ENCODE results near the gene HEATR5A.
"Not testable (repeated sequence)": the region's sequence is repeated elsewhere in the genome, so short reads cannot be mapped to it uniquely, and the experiment has no call there.

The HEATR5A gene

DNA sequence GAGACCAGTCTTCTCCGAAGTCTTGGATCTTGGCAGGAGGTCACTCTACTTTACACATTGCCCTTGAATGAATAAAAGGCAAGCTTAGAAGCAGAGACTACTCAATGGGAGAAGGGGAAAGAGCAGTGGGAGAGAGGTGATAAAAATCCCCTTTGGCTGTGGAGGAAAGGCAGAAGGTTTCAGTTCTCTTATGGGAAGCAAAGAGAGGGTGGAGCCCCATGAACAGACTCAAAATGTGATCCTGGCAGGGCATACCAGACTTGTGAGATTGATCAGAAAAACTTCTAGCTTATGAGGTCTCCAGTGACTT, 163.2 kb downstream of the HEATR5A start:
- H3K27me3 ChIP-seq (ENCODE audit: control insufficient read depth, insufficient read depth, low read length) = no peaks in the 10 kb centered on the region
- no peaks in the 10 kb centered on the region for H3K36me3 ChIP-seq (ENCODE audit: control insufficient read depth, insufficient read depth, low read length)
- no peaks in the 10 kb centered on the region for H3K4me1 ChIP-seq (ENCODE audit: control insufficient read depth, insufficient read depth, low read length)

DNA sequence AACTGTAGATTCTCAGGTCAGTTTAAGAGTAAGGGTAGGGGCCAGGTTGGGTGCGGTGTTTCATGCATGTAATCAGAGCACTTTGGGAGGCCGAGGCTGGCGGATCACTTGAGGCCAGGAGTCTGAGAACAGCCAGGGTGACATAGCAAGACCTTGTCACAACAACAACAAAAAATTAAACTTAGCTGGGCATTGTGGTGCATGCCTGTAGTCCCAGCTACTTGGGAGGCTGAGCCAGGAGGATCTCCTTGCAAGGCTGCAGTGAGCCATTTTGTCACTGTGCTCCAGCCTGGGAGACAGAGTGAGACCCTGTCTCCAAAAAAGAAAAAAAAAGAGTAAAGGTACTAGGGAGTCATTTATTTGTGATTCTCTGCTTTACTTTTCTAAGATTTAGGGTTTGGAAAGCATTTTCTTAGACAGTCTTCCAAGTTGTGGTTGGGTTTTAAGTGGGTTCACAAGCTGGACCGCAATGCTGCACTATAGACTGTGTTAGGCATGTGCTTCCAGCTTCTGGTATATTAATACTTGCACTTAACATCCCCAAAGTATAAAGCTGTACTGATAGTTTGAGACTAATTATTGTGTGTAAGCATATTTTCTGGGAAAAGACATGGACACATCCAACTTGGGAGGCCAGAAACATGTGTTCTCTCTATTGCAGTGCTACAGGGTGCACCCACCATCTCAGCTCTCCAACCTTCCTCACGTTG, 163.7 kb downstream of the HEATR5A start:
- Histone ChIP-seq H3K9me3 (ENCODE audit: control insufficient read depth, insufficient read depth, low read length) (no peaks in the 10 kb centered on the region), H3K4me1 (ENCODE audit: control insufficient read depth, insufficient read depth, low read length) (no peaks in the 10 kb centered on the region), H3K9ac (ENCODE audit: low read depth, low read length) (no peak overlapping the region), H3K4me3 (ENCODE audit: low read depth, low read length) (no peak overlapping the region), H3K36me3 (ENCODE audit: control insufficient read depth, insufficient read depth, low read length) (no peaks in the 10 kb centered on the region), H3K27me3 (ENCODE audit: control insufficient read depth, insufficient read depth, low read length) (no peaks in the 10 kb centered on the region)

More for the DNA sequence above, 163.2 kb downstream of the HEATR5A start:
- Histone ChIP-seq H3K9me3 (ENCODE audit: control insufficient read depth, insufficient read depth, low read length) (no peaks in the 10 kb centered on the region), H3K9ac (ENCODE audit: low read depth, low read length) (no peak overlapping the region), H3K4me3 (ENCODE audit: low read depth, low read length) (no peak overlapping the region)

DNA sequence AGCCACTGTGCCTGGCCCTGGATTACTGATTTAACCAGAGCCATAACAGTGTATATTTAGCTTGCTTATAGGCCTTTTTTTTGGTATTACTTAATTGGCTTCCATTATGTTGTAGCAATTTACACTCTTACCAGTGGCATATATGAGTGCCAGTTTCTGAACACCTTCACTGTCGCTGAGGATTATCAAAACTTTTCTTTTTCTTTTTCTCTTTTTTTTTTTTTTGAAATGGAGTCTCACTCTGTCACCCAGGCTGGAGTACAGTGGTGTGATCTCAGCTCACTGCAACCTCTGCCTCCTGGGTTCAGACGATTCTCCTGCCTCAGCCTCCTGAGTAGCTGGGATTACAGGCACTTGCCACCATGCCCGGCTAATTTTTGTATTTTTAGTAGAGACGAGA, 164.4 kb downstream of the HEATR5A start:
- not testable (repeated sequence) for H3K9ac ChIP-seq (ENCODE audit: low read depth, low read length); H3K4me1 ChIP-seq (ENCODE audit: control insufficient read depth, insufficient read depth, low read length)

DNA sequence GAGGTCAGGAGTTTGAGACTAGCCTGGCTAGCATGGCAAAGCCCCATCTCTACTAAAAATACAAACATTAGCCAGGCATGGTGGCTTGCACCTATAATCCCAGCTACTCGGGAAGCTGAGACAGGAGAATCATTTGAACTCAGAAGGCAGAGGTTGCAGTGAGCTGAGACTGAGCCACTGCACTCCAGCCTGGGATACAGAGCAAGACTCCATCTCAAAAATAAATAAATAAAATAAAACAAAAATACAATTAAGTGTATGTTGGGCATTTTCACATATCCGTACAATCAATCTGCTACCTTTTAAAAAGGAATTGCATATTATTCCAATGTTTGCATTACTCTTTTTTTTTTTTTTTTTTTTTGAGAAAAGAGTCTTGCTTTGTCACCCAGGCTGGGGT, 165.1 kb downstream of the HEATR5A start:
- no peak overlapping the region for H3K4me3 ChIP-seq (ENCODE audit: low read depth, low read length)
- H3K36me3 ChIP-seq (ENCODE audit: control insufficient read depth, insufficient read depth, low read length) = no peaks in the 10 kb centered on the region
- H3K4me1 ChIP-seq (ENCODE audit: control insufficient read depth, insufficient read depth, low read length) = no peaks in the 10 kb centered on the region
- no peaks in the 10 kb centered on the region for H3K9me3 ChIP-seq (ENCODE audit: control insufficient read depth, insufficient read depth, low read length)
- H3K27me3 ChIP-seq (ENCODE audit: control insufficient read depth, insufficient read depth, low read length) = no peaks in the 10 kb centered on the region
- H3K9ac ChIP-seq (ENCODE audit: low read depth, low read length) = no peak overlapping the region

More for the DNA sequence above, 164.4 kb downstream of the HEATR5A start:
- H3K4me3 ChIP-seq (ENCODE audit: low read depth, low read length); H3K9me3 ChIP-seq (ENCODE audit: control insufficient read depth, insufficient read depth, low read length); H3K27me3 ChIP-seq (ENCODE audit: control insufficient read depth, insufficient read depth, low read length); H3K36me3 ChIP-seq (ENCODE audit: control insufficient read depth, insufficient read depth, low read length): not testable (repeated sequence)

DNA sequence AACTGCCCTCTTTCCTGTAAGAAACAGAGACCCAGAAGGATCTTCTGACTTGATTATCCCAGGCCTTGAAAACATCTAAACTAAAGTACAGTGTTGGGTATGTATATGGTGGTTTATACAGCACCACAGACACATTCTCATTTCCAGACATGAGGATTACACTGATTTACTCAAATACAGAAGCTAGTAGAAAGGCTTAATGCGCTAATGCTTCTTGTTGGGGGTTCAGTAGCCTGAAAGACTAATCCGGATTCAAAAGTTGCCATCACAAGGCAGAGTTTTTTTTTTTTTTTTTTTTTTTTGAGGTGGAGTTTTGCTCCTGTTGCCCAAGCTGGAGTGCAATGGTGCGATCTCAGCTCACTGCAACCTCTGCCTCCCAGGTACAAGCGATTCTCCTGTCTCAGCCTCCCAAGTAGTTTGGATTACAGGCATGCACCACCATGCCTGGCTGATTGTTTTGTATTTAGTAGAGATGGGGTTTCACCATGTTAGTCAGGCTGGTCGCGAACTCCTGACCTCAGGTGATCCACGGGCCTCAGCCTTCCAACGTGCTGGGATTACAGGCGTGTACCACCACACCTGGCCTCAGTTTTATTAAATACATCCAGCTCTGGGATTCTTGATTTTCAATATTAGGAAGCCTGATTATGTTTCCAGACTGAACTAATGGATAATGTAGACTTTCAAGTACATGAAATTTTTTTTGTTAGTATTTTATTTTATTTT, 166.4 kb downstream of the HEATR5A start:
- no peaks in the 10 kb centered on the region for H3K4me1 ChIP-seq (ENCODE audit: control insufficient read depth, insufficient read depth, low read length)
- H3K4me3 ChIP-seq (ENCODE audit: low read depth, low read length) = no peak overlapping the region
- no peaks in the 10 kb centered on the region for H3K36me3 ChIP-seq (ENCODE audit: control insufficient read depth, insufficient read depth, low read length)
- no peak overlapping the region for H3K9ac ChIP-seq (ENCODE audit: low read depth, low read length)
- H3K9me3 ChIP-seq (ENCODE audit: control insufficient read depth, insufficient read depth, low read length) = no peaks in the 10 kb centered on the region
- no peaks in the 10 kb centered on the region for H3K27me3 ChIP-seq (ENCODE audit: control insufficient read depth, insufficient read depth, low read length)

DNA sequence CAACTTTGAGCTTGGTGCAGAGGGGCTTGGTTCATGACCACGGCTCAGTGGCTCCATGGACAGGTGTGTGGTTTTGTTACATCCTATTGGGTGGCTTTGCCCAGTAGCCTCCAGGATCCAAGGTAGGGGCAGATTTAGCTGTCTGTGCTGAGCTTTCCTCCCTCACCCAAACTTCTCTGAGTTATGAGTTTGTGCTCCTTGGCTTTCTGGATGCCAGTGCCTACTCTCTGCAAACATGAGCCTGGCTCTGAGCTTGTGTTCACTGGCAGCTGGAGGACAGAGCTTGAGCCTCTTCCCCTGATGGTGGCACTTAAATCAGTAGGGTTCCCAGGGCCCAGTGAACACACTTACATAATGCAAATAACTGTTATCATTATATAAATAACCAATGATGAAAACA, 167.5 kb downstream of the HEATR5A start:
- H3K9me3 ChIP-seq (ENCODE audit: control insufficient read depth, insufficient read depth, low read length) = no peaks in the 10 kb centered on the region
- no peak overlapping the region for H3K9ac ChIP-seq (ENCODE audit: low read depth, low read length)
- no peaks in the 10 kb centered on the region for H3K4me1 ChIP-seq (ENCODE audit: control insufficient read depth, insufficient read depth, low read length)
- no peaks in the 10 kb centered on the region for H3K27me3 ChIP-seq (ENCODE audit: control insufficient read depth, insufficient read depth, low read length)
- no peaks in the 10 kb centered on the region for H3K36me3 ChIP-seq (ENCODE audit: control insufficient read depth, insufficient read depth, low read length)
- no peak overlapping the region for H3K4me3 ChIP-seq (ENCODE audit: low read depth, low read length)

DNA sequence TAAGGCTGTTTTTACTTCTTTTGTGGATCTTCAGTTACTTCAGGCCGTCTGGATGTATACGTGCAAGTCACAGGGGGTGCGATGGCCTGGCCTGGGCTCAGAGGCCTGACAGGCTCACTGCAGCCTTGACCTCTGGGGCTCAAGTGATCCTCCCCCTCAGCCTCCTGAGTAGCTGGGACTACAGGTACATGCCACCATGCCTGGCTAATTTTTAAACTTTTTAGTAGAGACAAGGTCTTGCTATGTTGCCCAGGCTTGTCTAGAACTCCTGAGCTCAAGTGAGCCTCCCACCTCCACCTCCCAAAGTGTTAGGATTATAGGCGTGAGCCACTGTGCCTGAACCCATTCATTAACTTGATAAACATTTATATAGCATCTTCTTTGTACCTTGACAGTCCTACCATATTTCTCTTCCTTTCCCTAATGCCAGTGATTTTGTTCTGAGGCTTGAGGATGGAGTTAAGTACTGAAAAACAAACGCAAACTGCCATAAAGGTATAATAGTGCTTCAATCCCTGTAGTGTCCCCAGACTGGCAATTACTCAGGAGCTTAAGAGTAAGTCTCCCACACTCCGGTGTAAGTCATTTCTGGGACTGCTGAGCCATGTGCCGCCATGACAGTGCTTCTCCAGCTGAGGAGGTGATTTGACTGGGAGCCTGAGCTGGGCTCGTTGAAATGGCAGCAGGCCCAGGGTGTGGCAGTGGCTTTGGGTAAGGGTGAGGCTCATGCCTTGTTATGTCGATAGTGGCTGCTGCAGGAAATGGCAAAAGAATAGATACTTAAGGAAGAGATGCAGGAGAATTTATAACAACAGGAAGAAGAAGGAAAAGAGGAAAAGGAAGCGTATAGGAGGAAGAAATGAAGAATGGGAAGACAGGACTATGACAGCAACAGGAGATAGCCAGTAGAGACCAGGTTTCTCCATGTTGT, 169.1 kb downstream of the HEATR5A start:
- Histone ChIP-seq H3K4me3 (ENCODE audit: low read depth, low read length) (no peak overlapping the region), H3K27me3 (ENCODE audit: control insufficient read depth, insufficient read depth, low read length) (no peaks in the 10 kb centered on the region), H3K36me3 (ENCODE audit: control insufficient read depth, insufficient read depth, low read length) (no peaks in the 10 kb centered on the region), H3K4me1 (ENCODE audit: control insufficient read depth, insufficient read depth, low read length) (no peaks in the 10 kb centered on the region), H3K9ac (ENCODE audit: low read depth, low read length) (no peak overlapping the region), H3K9me3 (ENCODE audit: control insufficient read depth, insufficient read depth, low read length) (no peaks in the 10 kb centered on the region)

GRCh38 chr14:31244626-31245025, 175.7 kb downstream of the HEATR5A start:
- Histone ChIP-seq H3K27me3 (ENCODE audit: control insufficient read depth, insufficient read depth, low read length) (no peaks in the 10 kb centered on the region), H3K9ac (ENCODE audit: low read depth, low read length) (no peak overlapping the region), H3K4me1 (ENCODE audit: control insufficient read depth, insufficient read depth, low read length) (peaks cover 4% of the 10 kb centered on the region), H3K36me3 (ENCODE audit: control insufficient read depth, insufficient read depth, low read length) (no peaks in the 10 kb centered on the region), H3K9me3 (ENCODE audit: control insufficient read depth, insufficient read depth, low read length) (no peaks in the 10 kb centered on the region), H3K4me3 (ENCODE audit: low read depth, low read length) (no peak overlapping the region)

DNA sequence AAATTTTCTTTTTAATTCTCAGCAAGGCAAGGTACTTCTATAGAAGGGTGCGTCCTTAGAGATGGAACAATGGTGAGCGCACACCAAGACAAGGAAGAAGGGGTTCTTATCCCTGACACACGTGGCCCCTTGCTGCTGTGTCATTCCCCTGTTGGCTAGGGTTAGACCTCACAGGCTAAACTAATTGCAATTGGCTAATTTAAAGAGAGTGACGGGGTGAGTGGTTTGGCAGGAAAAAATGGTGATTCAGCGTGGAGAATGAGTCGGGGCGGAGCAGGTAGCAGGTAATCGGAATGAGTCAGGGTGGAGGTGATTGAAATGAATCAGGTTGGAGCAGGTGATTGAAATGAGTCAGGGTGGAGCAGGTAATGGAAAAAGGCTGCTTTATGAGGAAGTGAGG, 176.5 kb downstream of the HEATR5A start:
- Histone ChIP-seq H3K4me1 (ENCODE audit: control insufficient read depth, insufficient read depth, low read length) (peaks cover 4% of the 10 kb centered on the region), H3K27me3 (ENCODE audit: control insufficient read depth, insufficient read depth, low read length) (no peaks in the 10 kb centered on the region), H3K4me3 (ENCODE audit: low read depth, low read length) (no peak overlapping the region), H3K9me3 (ENCODE audit: control insufficient read depth, insufficient read depth, low read length) (no peaks in the 10 kb centered on the region), H3K36me3 (ENCODE audit: control insufficient read depth, insufficient read depth, low read length) (no peaks in the 10 kb centered on the region), H3K9ac (ENCODE audit: low read depth, low read length) (no peak overlapping the region)

- not testable (repeated sequence) for H3K4me1 ChIP-seq (ENCODE audit: control insufficient read depth, insufficient read depth, low read length); H3K36me3 ChIP-seq (ENCODE audit: control insufficient read depth, insufficient read depth, low read length); H3K4me3 ChIP-seq (ENCODE audit: low read depth, low read length); H3K9me3 ChIP-seq (ENCODE audit: control insufficient read depth, insufficient read depth, low read length); H3K27me3 ChIP-seq (ENCODE audit: control insufficient read depth, insufficient read depth, low read length); H3K9ac ChIP-seq (ENCODE audit: low read depth, low read length)
These were observed 178.0 kb downstream of the HEATR5A start for GRCh38 chr14:31242161-31242940.
